ENCODE results near the gene BCAS1.

BCAS1 gene, protein sequence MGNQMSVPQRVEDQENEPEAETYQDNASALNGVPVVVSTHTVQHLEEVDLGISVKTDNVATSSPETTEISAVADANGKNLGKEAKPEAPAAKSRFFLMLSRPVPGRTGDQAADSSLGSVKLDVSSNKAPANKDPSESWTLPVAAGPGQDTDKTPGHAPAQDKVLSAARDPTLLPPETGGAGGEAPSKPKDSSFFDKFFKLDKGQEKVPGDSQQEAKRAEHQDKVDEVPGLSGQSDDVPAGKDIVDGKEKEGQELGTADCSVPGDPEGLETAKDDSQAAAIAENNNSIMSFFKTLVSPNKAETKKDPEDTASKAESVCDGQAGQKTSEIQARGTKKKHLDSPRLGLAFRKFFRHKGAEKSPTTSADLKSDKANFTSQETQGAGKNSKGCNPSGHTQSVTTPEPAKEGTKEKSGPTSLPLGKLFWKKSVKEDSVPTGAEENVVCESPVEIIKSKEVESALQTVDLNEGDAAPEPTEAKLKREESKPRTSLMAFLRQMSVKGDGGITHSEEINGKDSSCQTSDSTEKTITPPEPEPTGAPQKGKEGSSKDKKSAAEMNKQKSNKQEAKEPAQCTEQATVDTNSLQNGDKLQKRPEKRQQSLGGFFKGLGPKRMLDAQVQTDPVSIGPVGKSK

DNA sequence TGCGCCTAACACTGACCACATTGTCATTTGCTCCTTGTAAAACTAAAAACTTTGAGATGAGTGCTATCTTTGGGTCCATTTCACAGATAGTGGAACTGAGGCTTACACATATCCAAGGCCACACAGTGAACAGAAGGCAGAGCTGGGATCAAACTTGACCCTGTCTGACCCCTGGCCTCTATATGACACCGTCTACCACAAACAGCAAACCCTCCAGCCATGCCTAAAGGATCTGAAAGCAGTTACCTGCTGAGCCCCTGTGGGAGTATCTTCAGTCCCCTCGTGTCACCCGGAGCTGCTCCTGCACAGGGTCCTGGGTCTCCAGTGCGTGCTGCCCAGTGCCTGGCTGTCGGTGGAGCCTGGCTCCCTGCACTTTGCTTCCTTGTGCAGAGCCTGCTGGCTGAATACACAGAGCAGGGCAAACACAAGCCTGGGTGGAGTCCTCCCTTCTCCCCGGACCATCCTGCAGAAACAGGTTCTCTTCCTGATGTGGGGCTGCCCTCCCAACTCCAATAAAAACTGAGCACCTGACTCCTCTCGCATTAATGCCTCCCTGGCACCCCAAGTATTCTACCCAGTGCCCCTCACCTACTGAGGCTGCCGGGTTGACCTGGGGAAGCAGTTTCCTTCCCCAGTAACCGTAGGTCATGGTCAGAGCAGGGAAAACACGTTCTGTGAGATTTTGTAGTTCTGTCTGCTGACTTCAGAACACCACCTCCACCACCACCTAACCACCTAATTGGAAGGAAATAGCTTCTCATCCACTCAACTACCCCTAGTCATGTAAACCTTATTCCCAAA, at the start of gene BCAS1:
Gene BCAS1 (minus strand): TSS at position 408 of the 801 bp plus-strand sequence. CDS start 11,876 bp downstream, outside the sequence.
- no peak for ATAC-seq

DNA sequence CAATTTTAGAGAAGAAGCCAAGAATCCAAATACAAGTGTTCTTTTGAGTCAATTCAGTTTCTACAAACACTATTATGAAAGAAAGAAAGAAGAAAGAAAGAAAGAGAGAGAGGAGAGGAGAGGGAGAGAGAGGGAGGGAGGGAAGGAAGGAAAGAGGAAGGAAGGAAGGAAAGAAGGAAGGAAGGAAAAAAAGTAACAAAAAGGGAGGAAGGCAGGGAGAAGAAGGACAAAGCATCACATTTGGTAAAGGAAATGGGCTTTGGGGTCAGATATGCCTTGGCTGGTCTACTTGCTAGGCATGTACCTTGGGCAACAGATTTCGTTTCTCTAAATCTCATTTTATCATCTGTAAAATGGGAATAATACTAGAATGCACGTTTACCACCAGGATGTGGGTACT, 49.4 kb upstream of the BCAS1 start:
- no peak for ATAC-seq

DNA sequence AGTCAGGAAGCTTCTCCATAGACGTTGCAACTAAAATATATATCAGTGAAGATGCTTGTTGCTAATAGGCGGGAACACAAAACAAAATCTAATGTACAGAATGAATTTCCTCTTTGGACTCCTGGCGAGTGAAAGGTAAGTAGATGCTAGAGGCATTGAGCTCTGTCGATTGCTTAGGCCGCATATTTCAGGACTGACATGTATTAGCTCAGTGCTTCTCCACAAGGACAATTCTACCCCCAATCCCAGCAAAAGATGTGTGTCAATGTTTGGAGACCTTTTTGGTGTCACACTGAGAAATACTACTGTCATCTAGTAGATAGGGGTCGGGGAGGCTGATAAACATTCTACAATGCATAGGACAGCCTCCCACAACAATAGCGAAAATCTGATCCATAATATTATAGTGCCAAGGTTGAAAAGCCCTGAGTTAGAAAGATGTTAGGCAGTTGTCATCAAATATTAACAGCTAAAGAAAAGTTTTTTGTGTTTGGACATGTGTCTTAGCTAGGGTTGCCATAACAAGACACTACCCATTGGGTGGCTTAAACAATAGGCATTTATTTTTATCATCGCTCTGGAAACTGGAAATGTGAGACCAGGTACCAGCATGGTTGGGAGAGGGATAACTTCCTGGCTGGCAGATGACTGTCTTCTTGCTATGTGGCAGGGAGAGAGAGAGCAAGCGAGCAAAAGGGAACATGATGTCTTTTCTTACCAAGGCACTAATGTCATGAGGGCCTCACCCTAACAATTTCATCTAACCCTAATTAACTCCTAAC, 48.0 kb upstream of the BCAS1 start:
- no peak for ATAC-seq

DNA sequence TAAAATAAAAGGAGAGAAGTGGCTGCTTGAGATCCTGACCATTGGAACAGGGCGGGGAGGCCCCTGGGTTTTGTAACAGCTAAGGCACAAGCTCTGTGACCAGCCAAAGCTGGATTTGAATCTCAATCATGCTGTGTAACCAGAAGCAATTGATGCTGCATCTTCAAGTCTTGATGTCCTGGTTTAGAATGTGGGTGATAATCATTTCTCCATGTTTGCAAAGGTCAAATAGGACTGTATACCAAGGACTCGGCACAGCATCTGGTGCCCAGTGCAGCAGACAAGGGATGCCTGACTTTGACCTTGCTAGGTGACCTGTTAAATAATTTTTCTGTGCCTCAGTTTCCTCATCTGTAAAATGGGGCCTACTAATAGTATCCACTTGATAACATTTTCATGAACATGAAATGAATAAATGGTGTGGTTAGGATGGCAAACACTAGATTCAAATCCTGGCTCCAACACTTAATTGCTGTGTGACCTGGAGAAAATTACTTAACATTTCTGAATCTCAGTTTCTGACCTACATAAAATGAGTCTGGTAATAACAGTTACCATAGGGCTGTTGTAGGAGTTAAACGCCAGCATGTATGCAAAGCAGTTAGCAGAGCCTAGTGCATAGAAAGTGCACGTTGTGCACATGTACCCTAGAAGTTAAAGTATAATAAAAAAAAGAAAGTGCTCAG, 46.3 kb upstream of the BCAS1 start:
- ATAC-seq: no peak

DNA sequence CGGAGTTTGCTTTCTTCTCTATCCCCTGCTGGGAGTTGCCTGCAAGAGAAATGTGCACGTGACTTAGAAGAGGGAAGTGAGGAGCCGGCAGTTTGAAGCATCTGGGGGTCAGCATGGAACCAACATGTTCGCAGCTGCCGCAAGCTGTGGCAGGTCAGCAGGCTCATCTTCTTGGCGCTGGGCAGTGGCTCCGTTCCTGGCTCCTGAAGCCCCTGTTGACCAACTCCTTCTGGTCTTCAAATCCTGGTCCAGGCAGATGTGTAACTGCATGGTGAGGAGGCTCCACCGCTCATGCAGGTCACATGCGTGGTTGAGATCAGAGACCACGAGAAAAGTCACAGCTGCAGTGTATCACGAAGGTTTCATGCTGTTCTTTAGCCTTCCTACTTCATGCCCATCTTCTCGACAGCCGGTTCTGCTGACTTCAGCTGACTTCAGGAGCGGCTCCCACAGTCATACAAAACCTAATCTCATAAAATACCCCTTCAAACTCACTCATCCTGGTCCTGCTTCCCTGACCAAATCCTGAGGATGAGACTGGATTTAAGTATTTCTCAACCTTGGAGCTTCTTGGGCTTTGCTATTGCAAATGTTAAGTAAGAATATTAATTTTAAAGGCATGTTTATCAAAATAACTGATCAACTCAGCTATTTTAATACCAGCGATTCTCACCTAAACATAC, 44.9 kb upstream of the BCAS1 start:
- no peak for ATAC-seq

DNA sequence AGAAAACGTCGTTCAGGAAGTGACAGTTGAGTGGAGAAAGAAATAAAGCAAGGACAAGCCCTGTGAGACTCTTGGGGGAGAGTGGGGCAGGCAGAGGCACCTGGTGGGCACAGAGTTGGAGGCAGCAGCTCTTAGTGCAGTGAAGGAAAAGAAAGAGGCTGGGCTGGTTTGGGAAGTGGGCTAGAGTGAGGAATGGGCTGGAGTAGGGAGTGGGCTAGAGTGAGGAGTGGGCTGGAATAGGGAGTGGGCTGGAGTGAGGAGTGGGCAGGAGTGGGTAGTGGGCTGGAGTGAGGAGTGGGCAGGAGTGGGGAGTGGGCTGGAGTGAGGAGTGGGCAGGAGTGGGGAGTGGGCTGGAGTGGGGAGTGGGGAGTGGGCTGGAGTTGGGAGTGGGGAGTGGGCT, 43.7 kb upstream of the BCAS1 start:
- ATAC-seq: no peak

DNA sequence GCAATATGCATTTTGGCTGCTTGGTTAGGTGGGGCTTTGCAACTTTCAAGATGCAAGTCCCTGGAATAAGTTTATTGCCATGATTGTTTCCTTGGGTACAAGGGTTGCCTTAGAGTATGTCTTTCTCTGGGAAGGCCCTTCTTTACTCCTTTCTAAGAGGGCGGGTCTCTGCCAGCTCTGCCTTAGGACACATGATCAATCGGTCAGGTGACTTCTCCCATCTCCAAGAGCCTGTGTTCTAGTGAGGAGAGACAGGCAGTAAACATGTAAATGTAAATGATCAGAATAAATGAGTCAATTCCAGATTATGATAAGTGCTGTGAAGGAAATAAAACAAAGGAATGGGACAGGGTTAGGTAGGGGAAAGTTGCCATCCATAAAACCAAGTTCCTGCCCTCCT, 43.2 kb upstream of the BCAS1 start:
- ATAC-seq: no peak

DNA sequence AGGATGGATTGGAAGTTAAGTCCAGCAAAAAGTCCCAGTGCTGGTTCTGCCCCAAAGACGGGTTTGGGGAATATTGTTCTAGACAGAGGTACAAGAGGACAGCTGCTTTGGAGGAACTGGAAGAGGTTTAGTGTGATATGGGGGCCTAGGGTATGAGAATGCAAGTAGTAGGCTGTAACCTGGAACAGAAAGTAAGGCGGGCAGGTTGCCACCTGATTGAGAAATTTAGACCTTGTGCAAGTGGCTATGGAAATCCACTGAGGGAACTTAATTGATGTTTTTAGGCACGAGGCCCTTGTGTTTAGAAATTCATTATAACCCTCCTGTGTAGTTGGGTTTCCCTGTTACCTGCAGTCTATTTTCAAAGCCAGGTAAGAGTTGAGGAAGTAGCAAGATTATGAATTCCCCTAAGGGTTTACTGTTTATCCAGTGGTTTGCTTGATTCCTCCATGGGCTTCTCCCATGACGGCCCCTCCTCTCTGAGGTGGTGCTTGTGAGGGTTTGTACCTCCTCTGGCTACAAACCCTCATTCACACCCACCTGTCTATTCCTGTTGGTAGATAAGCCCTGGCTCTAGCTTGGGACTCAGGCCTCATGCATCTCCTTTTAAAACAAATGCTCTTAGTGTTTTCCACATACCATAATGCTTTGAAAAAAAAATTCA, 42.0 kb upstream of the BCAS1 start:
- ATAC-seq: no peak

DNA sequence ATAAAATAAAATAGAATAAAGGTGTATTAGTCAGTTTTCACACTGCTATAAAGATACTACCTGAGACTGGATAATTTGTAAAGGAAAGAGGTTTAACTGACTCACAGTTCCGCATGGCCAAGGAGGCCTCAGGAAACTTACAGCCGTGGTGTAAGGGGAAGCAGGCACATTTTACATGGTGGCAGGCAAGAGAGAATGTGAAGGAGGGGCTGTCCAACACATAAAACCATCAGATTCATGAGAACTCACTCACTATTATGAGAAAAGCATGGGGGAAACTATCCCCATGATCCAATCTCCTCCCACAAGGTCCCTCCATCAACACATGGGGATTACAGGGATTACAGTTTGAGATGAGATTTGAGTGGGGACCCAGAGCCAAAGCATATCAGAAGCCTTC, 41.1 kb upstream of the BCAS1 start:
- ATAC-seq: no peak

DNA sequence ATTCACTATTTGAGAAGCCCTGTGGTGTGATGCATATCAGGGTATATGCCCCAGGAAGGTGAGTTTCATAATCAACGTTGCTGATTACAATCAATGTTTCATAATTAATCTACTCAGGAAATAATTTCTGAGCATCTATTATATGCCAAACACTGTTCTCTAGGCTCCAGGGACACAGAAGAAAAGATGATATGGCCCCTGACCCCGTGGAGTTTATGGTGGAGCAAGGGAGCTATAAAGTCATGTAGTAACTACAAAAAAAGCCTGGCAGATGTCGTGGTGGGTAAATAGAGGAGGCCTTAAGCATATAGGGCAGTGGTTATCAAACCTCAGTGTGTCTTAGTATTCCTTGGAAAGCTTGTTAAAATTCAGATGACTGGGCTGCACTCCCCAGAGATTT, 40.1 kb upstream of the BCAS1 start:
- ATAC-seq: no peak

DNA sequence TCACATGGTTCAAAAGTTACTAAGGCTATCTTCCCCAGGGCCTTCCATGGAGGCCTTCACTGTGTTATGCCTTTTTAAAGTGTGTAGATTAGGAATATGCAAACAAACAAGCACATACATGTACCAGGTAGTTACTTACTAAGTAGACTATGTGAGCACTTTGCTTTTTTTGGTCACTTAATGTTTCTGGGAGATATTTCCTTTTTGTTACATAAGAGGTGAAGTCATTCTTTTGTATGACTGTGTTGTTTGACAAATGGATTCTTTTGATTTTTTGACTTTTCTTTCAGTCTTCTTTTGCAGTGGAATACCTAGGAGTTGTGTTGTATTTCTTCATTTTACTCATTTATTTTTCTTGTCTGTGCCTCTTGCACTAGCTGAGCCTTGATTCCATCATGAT, 39.6 kb upstream of the BCAS1 start:
- ATAC-seq: no peak

DNA sequence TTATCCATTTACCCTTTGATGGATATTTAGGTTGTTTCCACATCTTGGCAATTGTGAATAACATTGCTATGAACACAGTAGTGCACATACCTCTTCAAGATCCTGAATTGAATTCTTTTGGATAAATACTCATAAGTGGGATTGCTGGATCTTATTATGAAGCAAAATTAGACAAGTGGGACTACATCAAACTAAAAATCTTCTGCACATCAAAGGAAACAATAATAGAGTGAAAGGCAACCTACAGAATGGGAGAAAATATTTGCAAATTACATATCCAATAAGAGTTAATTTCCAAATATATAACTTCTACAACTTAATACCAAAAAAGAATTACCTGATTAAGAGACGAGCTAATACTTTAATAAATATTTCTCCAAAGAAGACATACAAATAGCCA, 38.4 kb upstream of the BCAS1 start:
- ATAC-seq: no peak

DNA sequence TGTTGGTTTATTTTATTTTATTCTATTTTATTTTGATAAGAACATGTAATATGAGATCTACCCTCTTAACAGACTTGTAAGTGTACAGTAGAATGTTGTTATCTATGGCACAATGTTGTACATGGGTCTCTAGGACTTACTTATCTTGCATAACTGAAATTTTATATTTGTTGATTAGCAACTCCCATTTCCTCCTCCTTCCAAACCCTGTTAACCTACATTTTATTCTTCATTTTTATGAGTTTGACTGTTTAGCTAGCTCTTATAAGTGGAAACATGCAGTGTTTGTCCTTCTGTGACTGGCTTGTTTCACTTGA, 37.9 kb upstream of the BCAS1 start:
- ATAC-seq: no peak

DNA sequence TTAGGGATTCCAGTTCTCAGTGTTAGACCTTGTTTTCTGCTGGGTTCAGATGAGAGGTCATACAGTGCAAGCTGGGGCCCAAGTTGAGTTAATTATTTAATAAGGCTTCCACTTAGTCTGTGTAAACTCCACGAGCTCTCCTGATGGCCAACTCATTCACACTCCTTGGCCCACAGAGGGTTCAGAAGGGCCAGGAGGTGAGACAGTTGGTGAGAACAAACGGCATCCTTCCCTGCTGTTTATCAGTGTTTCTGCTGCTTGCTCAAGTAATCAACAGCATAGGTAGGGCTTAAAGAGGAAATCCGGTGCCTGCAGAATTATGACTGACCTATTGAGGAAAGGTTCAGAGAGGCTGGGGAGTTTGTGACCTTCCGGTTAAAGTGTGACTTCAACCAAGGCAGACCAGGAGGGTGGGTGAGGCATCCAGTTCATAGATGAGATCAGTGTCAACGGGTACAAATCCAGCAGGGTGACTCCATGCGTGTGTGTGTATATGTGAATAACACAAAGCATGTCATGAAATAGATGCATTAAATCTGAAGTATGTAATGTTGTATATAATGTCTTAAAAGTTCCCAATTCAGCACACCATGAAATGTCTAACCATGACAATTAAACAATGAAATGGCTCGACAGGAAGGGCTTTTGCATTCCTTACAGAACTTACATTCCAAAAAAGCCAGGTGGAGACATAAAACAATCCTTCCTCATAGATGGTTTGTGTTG, 37.4 kb upstream of the BCAS1 start:
- ATAC-seq: no peak

DNA sequence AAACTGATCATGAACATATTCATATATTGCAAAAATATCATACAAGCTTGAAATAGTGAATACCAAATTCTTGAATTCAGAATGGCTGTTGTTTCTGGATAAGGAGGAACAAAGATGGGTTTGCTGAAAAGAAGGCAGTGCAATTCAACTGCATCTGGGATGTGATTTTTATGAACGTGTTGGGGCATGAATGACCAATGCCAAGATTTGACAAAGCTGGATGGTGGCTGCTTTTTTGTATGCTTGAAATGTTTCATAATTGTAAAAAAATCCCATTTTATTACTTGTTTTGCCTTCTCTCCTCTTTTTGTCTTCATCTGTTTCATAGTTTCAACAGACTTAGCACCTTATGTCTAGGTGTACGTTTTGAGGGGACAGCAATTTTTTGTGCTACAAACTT, 36.8 kb upstream of the BCAS1 start:
- ATAC-seq: no peak

DNA sequence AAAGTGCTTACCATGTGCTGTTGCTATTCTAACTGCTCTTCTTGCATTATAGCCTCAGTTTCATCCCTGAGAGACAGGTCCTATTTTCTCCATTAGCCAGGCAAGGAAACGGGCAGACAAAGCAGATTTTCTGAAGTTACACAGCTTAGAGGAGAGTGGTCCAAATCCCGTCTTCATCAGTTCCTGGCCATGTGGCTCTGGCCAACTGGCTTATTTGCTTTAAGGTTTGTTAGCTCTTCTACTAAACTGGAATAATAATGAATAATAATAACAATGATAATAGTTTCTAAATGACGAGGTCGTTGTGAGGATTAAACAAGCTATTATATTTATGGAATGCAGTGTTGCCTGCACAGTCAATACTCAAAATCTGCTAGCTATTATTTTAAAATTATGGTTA, 35.8 kb upstream of the BCAS1 start:
- ATAC-seq: no peak

DNA sequence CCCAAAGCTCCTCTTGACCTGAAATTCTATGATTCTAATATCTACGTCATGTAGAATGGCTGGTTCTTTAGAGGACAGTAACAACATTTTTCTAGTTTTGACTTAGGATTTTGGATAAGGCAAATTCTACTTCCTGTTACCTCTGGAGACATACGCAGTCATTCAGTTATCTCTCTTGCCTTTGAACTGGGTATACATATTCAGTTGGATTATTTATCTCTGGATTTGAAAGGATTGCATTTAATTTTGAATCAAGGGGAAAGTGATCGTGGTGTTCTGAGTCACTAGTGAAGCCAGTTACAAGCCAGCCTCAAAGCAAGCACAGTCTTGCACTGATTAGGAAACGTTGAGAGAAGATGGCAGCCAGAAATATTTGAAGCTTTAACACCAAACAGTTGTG, 35.3 kb upstream of the BCAS1 start:
- ATAC-seq: no peak

DNA sequence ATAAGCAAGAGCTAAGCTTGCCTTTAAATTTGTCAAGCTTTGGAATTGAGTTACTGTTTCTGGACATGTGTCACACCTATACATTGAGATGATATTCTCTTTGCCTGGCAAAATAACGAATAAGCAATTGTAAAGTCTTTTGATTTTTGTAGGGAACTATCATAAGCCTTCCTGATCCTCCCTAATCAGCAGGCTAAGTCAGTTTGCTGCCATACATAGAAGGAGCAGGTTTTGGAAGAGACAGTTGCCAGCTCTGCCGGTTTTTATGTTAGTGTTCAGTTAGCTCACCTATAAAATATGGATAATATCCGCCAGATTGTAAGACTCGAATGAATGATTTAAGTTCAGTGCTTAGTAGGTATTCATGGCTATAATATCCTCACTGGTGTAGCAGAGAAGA, 34.4 kb upstream of the BCAS1 start:
- no peak for ATAC-seq

DNA sequence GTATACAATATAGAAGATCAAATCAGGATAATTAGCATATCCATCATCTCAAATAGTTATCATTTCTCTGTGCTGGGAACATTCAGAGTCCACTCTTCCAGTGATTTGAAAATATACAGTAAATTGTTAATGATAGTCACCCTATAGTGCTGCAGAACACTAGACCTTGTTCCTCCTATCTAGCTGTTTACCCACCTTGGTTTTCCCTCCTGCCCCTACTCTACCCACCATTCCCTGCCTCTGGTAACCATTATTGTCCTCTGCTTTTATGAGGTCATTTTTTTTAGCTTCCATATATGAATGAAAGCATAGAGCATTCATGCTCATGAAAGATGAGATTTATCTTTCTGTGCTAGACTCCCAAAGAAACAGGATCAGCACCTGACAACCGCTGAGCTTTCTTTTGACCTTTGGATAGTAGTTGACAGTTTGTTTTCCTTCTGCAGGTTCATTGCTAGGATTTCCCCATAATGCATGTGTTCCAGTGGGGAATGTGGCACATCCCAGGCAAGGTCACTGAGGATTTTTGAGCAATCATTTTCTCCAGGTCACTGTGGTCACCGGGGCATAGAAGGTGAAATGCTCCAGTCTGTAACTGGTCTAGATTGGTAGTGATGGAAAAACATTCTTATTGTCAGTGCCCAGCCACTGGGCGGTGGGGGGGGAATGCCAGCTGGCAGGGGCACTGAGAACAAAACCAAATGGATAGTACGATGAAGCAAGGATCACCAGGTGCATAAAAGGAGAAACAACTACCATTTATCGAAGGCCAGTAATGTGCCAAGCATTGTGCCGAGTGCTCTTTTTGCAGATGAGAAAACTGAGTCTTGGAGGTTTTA, 33.6 kb upstream of the BCAS1 start:
- no peak for ATAC-seq
